ENCODE measurements around the gene R3HDM2.

DNA sequence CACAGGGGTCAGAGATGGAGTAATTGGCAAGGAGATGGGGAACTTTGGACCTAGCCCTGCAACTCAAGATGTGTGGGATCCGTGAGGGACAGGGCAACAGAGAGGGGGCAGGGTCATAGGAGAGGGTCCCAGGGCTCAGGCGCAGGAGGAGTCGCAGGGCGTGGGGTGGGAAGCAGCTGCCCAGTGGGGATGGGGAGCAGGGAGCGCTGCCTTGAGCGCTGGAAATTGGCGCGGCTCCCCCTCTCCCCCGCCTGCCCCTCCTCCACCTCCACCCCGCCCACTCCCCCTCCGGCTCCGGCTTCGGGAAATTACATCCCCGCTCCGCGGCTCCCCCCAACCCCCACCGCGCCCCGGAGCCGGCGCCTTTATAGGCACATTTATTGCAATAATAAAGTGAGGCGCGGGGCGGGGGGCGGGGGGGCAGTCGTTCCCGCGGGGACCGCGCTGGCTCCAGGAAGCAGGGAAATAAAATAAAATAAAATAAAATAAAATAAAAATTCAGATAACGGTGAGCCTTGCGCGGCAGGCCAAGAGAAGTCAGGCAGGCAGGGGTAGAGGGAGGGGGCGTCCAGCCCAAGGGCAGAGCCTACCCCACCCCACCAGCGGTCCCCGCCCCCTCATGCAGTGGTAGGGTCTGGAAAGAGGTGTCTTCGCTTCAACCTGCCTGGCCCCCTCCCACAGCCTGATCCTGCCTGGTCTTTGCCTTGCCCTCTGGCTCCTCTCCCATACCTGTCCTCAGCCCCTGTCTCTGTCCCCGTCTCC is 210.7 kb downstream of the R3HDM2 start:
- TF ChIP-seq, protein P1, sequence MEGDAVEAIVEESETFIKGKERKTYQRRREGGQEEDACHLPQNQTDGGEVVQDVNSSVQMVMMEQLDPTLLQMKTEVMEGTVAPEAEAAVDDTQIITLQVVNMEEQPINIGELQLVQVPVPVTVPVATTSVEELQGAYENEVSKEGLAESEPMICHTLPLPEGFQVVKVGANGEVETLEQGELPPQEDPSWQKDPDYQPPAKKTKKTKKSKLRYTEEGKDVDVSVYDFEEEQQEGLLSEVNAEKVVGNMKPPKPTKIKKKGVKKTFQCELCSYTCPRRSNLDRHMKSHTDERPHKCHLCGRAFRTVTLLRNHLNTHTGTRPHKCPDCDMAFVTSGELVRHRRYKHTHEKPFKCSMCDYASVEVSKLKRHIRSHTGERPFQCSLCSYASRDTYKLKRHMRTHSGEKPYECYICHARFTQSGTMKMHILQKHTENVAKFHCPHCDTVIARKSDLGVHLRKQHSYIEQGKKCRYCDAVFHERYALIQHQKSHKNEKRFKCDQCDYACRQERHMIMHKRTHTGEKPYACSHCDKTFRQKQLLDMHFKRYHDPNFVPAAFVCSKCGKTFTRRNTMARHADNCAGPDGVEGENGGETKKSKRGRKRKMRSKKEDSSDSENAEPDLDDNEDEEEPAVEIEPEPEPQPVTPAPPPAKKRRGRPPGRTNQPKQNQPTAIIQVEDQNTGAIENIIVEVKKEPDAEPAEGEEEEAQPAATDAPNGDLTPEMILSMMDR (IDR thresholded peaks at IDR 0.05; ENCODE audit: low read length): no peak
- no peak for TF ChIP-seq EZH2 (IDR thresholded peaks at IDR 0.05; ENCODE audit: borderline replicate concordance, low read length)

Data from OCI-LY1 (cell line).